ENCODE data around the gene DOC2A. TPM values are rescaled to one million over a fixed set of nuclear protein-coding genes. Genes with fewer than 3 reads are reported as not detected.
"Not testable (repeated sequence)": the region's sequence is repeated elsewhere in the genome, so short reads cannot be mapped to it uniquely, and the experiment has no call there.

The DOC2A gene
- 1 to 10 TPM in 4 of 12 donors, under 1 TPM in 6, not detected in 2; 0.30 to 1.4 (median 0.94) TPM for polyA plus RNA-seq (ENCODE audit: insufficient read length in 12 of 12)
- long read RNA-seq, donor 1: 0 reads
- long read RNA-seq, donor 2: 0 reads
- long read RNA-seq, donor 3: 0 reads
- long read RNA-seq, donor 4: 0 reads
- long read RNA-seq, donor 5: 0 reads
- long read RNA-seq, donor 6: 0 reads
- long read RNA-seq, donor 7: 0 reads
- long read RNA-seq, donor 8: 0 reads
- long read RNA-seq, donor 9: 0 reads
- long read RNA-seq, donor 10: 0 reads
- long read RNA-seq, donor 11: 0 reads

DNA sequence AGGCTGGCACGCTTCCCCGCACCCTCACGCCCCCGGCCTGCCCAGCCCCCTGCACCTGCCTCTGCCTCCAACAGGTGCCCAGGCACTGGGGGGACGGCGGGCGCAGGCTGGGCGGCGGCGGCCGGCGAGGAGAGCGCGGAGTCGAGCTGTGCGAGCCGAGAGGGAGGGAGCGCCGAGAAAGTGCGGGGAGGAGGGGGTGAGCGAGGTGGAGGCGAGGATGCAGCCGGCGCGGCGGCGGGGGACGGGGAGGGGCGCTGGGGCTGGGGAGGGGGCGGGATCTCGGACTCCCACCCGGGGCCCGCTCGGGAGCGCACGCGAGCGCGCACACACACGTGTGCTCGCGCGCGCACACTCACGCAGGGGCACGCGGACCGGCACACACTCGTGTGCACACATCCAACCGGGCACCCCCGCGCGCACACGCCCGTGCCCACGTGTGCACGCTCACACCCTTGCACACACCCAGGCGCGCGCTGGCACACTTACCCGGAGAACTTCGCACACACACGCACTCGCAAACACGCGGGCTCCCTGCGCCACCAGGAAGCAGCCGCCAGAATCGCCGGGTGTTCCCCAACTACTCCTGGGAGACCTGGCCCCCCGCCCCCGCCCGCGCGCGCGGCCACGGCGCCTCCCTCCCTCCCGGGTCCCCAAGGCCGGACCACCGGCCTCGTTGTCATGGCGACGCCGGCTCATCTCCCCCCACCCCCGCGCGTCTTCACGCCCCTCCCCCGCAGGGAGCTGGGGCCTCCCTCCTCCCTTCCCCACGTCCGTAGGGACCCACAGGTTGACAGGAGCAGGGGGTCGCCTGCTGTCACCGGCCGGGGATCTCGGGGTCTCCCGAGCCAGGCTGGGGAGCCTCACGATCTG lies at the start of gene DOC2A:
Gene DOC2A (minus strand): TSS at position 184 of the 870 bp plus-strand sequence. CDS start 805 bp downstream, outside the sequence.
- no peak for DNase-seq

DNA sequence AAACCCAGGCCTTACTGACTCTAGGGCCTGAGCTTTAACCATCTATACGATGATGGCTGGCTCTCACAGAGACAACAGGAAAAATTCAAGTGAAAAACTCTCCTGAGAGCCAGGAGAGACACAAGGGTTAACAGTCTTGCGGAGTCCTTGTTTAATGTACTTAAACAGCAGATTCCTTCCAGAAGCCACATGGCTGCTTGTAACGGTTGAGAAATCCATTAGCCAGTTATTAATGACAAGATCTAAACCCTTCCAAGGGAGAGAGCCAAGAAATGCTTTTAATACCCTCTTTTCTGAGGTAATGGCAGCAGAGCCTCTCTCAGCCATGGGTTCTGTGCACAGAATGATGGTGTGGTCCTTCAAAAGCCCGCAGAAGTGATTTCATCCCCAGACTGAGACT lies 49.5 kb upstream of the DOC2A start:
- DNase-seq: no peak

DNA sequence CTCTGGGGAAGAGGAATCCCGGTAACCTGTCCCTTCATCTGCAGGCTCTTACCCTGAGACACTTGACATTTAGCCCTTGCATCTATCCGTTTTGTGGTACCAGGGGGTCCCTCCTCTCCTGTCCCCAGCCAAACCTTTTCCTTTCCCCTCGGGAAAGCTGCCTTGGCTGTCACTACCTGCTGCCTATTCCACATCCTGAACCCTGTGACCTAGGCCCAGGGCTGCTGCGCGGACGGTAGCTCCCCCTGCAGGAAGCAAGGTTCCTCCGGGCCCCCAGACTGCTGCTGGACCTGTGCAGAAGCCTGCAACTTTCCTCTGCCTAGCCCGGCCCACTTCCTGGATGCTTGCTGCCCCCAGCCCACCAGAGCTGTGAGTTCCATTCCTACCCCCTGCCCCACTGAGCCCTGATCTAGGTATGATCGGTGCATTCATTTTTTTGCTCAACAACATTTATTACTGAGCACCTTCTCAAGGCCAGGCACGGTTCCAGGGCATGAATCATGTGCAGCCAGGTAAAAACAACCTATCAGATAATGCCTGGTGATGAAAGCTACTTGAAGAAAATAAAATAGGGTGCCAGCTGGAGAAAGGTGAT lies 44.2 kb upstream of the DOC2A start:
- no peak for DNase-seq

DNA sequence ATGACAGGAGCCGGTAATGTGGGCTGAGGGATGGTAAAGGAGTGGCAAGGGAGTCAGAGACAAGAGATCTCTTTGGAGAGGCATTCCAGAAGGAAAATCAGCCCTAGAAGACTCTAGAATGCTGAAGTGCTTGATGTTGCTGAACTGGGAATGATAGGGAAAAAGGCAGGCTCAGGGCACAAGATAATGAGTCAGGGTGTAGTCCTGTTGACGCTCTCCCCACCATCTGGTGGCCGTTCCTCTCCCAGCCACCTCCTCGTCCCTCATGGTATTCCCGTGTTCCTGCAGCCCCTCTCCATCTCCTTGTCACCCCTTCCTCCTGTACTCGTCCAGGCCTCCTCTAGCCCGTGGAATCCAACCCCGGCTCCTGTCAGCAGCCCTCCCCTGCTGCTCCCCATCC lies 43.6 kb upstream of the DOC2A start:
- DNase-seq: no peak

DNA sequence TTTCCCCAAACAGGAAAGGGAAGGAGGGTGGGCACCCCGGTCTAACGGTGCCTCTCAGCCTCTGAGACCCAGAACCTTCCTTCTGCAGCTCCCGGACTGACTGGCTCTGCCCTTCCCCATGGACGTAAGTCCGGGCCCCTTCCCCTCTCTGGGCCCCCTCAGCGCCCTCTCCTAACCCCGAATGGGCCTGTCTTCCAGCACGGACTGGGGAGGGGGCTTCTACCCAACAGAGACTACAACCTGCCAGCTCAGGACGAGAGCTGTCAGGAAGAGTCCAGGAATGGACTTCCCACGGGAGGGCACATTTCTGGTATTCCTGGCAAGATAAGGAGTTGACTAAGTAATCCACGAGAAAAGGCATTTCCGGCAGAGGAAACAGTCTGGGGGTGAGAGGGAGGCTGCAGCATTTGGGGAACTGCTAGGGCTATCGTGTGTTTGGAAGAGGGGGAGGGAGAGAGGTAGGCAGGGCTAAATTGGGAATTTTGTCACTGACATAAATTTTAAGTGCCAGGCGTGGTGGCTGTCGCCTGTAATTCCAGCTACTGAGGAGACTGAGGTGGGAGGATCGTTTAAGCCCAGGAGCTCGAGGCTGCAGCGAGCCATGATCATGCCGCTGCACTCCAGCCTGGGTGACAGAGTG lies 42.7 kb upstream of the DOC2A start:
- DNase-seq: no peak

DNA sequence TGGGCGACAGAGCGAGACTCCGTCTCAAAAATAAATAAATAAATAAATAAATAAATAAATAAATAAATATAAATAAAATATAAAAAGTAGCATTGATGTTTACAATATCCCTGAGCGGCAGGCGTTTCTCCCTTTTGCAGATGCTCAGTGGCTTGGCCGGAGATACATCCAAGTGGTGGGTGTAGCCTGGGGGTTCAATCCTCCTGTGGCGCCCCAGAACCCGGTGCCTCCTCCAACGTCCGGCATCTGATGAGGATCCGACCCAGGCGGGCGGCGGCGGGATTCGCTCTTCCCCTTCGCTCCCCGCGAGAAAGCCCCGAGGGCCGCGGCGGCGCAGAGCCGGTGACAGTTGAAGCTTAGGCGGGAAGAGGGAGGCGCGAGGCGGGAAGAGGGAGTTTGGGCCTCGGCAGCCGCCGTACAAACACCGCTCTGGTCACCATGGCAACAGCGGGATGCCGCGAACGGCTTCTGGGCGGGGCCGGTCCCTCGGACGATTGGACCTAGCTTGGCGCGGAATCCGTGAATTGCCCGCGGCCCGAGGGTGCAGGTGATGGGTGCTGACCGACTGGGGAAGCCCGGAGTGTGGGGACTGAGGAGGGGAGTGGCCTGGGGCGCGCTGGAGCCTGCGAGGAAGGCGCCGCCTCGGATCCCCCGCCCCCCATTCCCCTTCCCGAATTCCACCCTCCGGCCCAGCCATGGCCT lies 42.0 kb upstream of the DOC2A start:
- DNase-seq: peak; percentile 93

DNA sequence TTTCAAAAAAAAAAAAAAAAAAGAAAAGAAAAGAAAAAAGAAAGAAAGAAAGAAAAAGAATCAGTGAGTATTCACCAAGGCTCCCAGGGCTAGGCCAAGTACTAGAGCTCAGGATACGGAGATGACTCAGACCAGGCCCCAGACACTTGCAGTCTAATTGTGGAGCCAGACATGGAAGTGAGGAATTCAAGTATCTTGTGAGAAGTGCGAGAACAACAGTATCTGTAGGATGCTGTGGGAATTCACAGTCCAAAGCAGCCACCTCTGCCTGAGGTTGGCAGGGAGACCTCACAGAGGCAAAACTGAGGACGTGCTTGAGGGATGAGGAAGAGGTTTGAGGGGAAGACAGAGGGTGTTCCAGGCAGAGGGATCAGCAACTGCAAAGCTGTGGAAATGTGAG lies 40.7 kb upstream of the DOC2A start:
- no peak for DNase-seq

DNA sequence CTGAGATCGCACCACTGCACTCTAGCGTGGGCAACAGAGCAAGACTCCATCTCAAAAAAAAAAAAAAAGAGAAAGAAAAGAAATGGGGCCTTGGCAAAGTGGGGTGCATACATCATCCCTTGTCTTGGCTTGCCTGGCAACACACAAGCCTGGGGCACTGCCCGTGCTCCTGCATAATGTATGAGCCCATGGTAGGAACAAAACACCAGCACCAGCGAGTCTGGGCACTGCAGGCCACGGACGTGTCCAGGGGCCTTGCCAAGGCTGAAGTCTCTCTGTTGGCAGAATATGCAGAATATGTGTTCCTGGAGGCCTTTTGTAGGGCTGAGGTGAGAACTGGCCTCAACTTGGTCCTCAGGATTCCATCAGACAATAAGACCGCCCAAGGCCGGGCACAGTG lies 39.0 kb upstream of the DOC2A start:
- no peak for DNase-seq

DNA sequence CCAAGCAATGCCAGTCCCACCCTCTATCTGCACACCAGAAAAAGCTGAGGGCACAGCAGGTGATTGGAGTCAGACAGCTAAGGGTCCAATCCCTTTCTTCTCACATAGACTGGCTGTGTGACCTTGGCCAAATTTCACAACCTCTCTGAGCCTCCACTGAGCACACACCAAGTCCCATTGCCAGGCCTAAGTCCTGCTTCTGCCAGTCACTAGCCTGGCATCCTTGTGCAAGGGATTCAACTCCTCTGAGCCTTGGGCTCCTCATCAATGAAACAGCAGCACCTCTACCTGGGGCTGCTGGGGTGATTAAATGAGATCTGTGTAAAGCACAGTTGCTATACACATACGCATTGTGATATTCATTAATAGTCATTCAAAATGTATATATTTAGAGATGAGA lies 35.8 kb upstream of the DOC2A start:
- no peak for DNase-seq

DNA sequence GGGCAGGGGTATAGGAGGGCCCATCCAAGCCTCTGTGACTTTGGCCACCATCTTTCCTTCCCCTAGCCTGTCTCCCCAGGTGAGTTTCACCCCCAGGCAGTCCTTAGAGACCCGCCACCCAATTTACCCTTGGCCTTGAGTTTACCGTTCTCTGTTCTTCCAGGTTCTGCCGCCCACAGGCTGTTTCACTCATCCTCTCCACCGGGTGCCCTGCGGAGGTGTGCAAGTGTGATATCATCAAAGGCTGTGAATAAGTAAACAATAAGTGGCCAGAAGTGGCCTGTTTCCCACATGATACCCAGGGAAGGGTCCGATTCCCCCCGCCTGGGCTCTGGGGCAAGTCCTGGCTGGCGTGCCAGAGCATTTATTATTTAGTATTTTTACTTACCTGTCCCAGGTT lies 35.4 kb upstream of the DOC2A start:
- DNase-seq: no peak

DNA sequence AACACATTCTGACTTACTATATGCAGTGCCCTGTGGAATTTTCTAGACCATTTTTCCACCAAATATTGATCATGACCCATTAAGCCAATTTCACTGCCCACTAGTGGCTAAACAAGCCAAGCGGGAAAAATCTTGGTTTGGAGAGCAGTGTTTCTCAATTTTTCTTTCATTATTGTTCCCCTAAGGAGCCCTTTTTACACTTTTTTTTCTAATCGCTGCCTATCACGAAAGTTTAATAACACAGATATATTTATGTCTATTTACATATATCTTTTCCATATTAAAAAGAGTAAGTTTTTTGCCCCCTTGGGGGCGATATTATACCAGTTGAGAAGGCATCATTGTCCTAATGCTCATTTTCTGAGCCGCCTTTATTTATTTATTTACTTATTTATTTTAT lies 31.0 kb upstream of the DOC2A start:
- DNase-seq: peak; percentile 35

DNA sequence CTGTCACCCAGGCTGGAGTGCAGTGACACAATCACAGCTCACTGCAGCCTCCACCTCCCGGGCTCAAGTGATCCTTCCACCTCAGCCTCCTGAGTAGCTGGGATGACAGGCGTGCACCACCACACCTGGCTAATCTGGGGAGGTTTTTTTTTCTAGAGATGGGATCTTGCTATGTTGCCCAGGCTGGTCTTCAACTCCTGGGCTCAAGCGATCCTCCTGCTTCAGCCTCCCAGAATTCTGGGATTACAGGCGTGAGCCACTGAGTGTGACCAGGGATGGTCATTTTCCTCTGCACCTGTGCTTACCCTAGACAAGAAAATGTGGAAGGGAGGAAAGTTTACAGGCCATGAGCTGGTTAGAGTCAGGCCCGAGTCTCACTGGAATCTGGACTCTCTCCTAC lies 29.9 kb upstream of the DOC2A start:
- not testable (repeated sequence) for DNase-seq

DNA sequence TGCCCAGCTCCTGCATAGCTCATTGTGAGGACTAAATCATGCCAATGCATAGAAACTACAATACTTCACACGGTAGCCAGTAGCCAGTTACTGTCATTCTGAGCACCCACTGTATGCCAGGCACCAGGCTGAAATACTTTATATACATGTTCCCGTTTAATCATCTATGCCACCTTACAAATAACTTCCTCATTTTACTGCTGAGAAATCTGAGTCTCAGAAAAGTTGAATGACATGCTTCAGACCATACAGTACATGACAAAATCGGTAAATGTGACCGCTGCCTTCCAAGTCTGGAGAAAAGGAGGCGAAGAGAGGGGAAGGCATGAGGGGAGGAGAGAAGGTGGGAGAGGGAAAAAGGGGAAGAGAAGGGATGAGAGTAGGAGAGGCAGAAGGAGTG lies 29.4 kb upstream of the DOC2A start:
- DNase-seq: no peak

DNA sequence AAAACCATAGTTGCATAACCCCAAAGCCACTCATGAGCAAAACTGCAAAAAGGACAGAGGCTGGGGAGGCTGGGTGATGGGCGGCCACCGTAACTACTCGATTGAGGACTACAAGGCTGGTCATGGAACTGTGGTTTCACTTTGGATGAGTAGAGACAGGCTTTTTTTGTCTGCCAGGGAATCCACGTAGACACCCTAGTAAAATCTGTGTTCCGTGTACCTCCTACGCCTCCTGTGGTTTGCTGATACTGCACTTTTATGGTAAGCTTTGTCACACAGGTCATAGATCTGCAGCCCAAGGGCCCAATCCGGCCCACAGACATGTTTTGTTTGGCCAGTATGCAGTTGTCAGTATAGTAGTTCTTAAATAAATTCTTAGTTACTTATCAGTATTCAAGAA lies 22.4 kb upstream of the DOC2A start:
- no peak for DNase-seq

DNA sequence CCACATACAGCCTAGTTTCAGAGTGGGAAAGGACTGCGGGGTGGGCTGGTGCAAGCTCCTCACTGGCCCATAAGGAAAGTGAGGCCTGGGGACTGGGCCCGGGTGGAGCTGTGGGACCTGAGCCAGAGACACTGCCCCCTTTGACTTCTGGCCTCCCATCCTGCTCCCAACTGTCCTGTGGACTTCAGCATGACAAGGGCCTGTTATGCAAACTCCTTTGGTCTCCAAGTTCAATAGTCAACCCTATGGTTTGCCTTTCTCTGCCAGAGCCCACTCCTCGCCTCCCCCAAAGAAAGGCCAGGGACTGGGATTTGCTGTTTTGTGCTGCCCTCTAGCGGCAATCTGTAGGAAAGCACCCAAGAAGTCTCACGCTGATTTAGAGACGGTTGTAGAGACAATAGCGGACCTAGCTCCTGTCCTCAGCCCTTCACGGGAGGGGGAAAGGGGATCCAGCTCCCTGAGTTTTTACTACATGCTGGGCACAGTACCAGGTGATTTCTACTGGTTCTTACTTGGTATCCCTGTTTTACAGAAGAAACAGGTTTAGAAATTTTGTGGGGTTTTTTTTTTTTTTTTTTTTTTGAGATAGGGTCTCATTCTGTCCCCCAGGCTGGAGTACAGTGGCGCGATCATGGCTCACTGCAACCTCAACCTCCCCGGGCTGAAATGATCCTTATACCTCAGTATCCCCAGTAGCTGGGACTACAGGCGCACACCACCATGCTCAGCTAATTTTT lies 21.4 kb upstream of the DOC2A start:
- peak; percentile 38 for DNase-seq

DNA sequence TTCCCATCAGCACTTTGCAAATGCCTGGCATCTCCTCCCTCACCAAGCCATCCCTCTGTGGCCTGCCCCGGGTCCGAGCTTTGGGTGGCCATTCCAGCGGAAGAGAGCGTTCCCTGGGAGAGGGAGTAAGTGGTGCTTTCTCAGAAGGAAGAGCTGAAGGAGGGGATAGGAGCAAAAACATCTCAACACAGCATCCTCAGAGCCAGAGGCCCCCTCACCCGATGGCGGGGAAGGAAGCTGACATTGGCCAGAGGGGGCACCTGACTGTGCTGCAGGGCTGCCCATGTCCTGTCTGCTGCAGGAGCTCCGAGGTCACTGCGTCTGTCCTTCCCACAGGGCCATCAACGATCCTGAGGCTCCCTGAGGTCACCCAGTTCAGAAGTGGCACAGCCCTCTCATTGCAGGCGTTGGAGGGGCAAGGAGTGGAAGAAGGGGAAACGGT lies 20.7 kb upstream of the DOC2A start:
- DNase-seq: no peak

DNA sequence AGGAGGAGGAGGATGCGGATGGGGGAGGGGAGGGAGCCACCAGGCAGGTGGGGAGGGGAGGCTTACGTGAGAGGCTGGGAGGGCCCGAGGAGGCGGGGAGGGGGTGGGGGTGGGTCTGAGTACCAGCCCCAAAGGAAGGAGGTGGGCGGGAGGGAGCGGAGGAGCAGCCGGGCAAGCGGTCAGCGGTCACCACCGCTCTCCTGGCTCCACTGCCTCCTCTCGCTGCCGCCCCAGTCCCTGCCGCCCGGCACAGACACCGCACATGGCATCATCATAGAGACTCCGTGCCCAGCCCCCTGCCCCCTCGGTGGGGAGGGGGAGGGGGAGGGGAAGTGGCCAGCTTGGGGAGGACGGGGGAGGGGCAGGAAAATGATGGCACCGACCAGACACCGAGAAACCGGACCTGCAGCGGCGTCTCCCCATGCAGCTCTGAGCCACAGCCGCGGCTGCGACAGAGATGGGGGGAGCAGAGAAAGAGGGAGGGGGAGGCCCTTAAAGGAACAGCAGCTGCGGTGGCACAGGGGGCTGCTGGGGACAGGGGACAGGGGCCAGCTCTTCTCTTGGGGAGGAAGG lies 20.1 kb upstream of the DOC2A start, which contains the start of gene TLCD3B:
Gene TLCD3B (minus strand): TSS at position 431 of the 573 bp plus-strand sequence. CDS start 744 bp downstream, outside the sequence.
- no peak for DNase-seq

DNA sequence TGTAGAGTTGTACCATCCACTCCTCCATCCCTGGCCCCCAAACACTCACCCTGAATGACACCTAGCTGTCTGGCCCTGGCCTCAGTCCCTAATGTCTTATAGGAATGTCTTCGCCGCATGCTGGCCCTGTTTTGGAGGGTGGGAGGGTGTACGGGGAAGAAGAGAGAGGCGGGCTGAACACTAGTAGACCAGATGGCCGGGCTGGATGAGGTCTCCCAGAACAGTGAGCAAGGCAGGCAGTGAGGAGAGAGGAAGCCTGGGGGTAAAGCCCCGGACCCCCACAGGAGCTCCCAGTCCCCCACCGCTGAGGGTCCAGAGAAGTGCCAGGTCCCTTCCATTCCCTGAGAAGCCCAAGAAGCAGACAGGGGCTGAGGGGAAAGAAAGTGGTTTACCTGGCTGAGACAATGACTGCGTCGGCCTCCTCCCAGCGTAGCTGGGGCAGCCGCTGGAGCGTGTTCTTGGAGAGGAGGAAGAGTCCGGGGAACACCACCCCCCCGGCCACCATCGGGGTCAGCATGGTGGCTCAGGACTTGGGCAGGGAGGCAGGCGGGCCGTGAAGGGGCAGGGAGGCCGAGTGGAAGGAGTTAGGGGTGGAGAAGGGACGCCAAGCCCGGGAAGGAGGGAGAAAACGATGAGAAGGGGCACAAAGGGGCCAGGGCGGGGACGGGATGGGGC lies 19.3 kb upstream of the DOC2A start:
- DNase-seq: no peak

DNA sequence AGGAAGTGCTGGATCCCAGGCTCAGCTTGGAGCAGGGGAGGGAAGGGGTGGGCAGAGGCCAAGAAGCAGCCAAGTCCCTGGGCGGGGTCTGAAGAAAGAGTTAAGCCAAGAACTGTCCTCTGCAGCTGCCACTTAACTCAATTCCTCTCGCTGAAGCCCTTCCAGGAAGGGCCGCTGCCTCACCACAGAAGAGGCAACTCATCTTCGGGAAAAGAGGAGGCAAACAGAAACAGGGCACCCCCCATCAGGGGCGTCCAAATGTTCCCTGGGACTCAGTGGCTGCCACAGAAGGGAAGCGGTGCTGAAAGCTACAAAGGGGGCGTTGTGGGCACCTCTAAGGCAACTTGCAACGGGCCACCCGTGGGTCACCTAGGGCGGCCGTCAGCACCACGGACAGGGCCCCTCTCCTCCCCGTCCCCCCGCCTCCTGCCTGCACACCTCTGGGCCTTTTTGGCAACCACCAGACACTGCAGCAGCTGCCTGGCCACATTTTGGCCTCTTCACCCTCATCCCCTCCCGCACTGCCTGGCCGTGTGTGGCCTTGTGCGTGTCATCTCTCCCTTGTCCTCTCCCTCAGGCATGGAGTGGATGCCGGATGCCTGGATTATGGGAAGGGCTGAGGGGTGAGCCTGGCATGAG lies 17.7 kb upstream of the DOC2A start:
- DNase-seq: peak; percentile 35

Data from muscle of arm (tissue), 14 donors.